ENCODE measurements around the gene ITPR2. TPM values are rescaled to one million over a fixed set of nuclear protein-coding genes. Genes with fewer than 3 reads are reported as not detected.

ITPR2 gene
- polyA plus RNA-seq, 1 of the 3 experiments (the other 2 are of a cell fraction) = 2.3 TPM

DNA sequence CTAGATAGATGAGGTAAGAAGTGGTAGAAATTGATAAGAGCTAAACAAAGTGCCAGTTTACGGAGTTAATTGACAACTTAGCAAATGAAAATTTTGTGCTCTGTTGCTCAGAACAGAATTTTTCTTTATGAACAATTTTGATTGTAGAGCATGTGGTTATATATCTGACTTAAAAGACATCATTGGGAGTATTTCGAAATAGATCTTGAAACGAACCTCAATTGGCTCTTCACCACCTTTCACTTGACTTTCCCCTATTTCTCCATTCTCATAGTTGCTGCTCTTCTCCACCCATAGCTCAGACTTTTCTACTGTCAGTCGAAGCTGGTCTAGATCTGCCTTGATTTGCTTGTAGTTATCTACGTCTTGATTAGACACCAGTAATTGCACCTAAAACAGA is 212.1 kb downstream of the ITPR2 start:
- TF ChIP-seq FOXJ3 (CRISPR knock-in tag; IDR thresholded peaks at IDR 0.05) = no peak
- TF ChIP-seq RAD21 (IDR thresholded peaks at IDR 0.05; ENCODE audit: low read length) = no peak
- no peak for TF ChIP-seq MAX (IDR thresholded peaks at IDR 0.05; ENCODE audit: low read depth)
- TF ChIP-seq, protein P1, sequence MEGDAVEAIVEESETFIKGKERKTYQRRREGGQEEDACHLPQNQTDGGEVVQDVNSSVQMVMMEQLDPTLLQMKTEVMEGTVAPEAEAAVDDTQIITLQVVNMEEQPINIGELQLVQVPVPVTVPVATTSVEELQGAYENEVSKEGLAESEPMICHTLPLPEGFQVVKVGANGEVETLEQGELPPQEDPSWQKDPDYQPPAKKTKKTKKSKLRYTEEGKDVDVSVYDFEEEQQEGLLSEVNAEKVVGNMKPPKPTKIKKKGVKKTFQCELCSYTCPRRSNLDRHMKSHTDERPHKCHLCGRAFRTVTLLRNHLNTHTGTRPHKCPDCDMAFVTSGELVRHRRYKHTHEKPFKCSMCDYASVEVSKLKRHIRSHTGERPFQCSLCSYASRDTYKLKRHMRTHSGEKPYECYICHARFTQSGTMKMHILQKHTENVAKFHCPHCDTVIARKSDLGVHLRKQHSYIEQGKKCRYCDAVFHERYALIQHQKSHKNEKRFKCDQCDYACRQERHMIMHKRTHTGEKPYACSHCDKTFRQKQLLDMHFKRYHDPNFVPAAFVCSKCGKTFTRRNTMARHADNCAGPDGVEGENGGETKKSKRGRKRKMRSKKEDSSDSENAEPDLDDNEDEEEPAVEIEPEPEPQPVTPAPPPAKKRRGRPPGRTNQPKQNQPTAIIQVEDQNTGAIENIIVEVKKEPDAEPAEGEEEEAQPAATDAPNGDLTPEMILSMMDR (IDR thresholded peaks at IDR 0.05) = no peak
- TF ChIP-seq IRF3 (IDR thresholded peaks at IDR 0.05; ENCODE audit: low read depth, low read length) = no peak
- TF ChIP-seq JUND (IDR thresholded peaks at IDR 0.05) = no peak
- TF ChIP-seq RCOR1 (IDR thresholded peaks at IDR 0.05; ENCODE audit: low read length) = no peak
- TF ChIP-seq ELF1 (IDR thresholded peaks at IDR 0.05) = no peak
- no peak for TF ChIP-seq NRF1 (IDR thresholded peaks at IDR 0.05; ENCODE audit: low read depth, low read length)
- TF ChIP-seq PBX3 (IDR thresholded peaks at IDR 0.05) = no peak
- TF ChIP-seq POLR2AphosphoS5 (IDR thresholded peaks at IDR 0.05; ENCODE audit: low read depth, low read length) = no peak
- no peak for TF ChIP-seq TAF1 (IDR thresholded peaks at IDR 0.05; ENCODE audit: borderline replicate concordance, low read depth, low read length)
- no peak for TF ChIP-seq GATA2 (CRISPR knock-in tag; IDR thresholded peaks at IDR 0.05)
- TF ChIP-seq TCF12 (IDR thresholded peaks at IDR 0.05) = no peak
- no peak for TF ChIP-seq MXI1 (IDR thresholded peaks at IDR 0.05; ENCODE audit: low read depth, low read length)
- no peak for TF ChIP-seq GABPA (IDR thresholded peaks at IDR 0.05; ENCODE audit: low read depth)
- TF ChIP-seq, protein P2, sequence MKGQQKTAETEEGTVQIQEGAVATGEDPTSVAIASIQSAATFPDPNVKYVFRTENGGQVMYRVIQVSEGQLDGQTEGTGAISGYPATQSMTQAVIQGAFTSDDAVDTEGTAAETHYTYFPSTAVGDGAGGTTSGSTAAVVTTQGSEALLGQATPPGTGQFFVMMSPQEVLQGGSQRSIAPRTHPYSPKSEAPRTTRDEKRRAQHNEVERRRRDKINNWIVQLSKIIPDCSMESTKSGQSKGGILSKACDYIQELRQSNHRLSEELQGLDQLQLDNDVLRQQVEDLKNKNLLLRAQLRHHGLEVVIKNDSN (IDR thresholded peaks at IDR 0.05; ENCODE audit: borderline replicate concordance, low read depth) = no peak
- Histone ChIP-seq H3K9me2 (no peaks in the 10 kb centered on the region), H2AFZ (ENCODE audit: low read depth) (no peak overlapping the region), H3F3A (replicated peaks; ENCODE audit: insufficient read depth) (peaks cover 3% of the 10 kb centered on the region), H3K4me3 (ENCODE audit: low read depth in 2 of 2, low read length in 1 of 2) (no peak overlapping the region), H3K4me2 (no peak overlapping the region), H3K9me3 (no peaks in the 10 kb centered on the region), H3K36me3 (replicated peaks in 1 of 2; ENCODE audit: control insufficient read depth in 1 of 2, insufficient read depth in 2 of 2, low read length in 1 of 2) (peaks cover 14 to 34% of the 10 kb centered on the region in 2 experiments), H3K79me2 (ENCODE audit: insufficient read depth) (no peaks in the 10 kb centered on the region), H3K27me3 (ENCODE audit: insufficient read depth) (no peaks in the 10 kb centered on the region), H3K27ac (ENCODE audit: low read depth in 2 of 2, low read length in 1 of 2) (no peak overlapping the region), H3K4me1 (ENCODE audit: control insufficient read depth in 1 of 2, insufficient read depth in 2 of 2, low read depth in 1 of 2, low read length in 1 of 2) (no peaks in the 10 kb centered on the region; a peak in 1 of 4 replicates), H3K9ac (no peak overlapping the region), H4K20me1 (ENCODE audit: insufficient read depth) (no peaks in the 10 kb centered on the region)
- POLR2A ChIA-PET = no interaction called here
- DNase-seq = no peak
- WGBS (ENCODE audit: low lambda C conversion rate) = 90% methylated on average over 5 of the region's 5 CpGs
- CTCF ChIA-PET = interaction anchor here (0.7 to 2.1 kb wide), 3 partner anchors 14 to 494 kb away, joined by 3 to 5 read pairs (median 3); no protein-coding TSS in a partner anchor
